Ascending aorta (tissue), 2 donors: Measurements from ENCODE around the gene RGS9. TPM values are rescaled to one million over a fixed set of nuclear protein-coding genes. Genes with fewer than 3 reads are reported as not detected.

Experiments used
- DNase-seq, 2 donors: peaks; one replicate each; pipeline ENCODE4 v3.0.0-alpha.2; 2019; ENCODE audit warnings: low spot score in 2 of 2
- H3K27ac ChIP-seq, 2 donors: fragments of 200-600 bp; sonication (generic); one replicate each; pipeline ENCODE4 v1.5.1; 2016 to 2017; ENCODE audit warnings: mild to moderate bottlenecking in 1 of 2
- H3K27me3 ChIP-seq: fragments of 200-600 bp; sonication (generic); one replicate; pipeline ENCODE4 v1.5.1; 2017
- H3K36me3 ChIP-seq, 2 donors: fragments of 200-600 bp; sonication (generic); one replicate each; pipeline ENCODE4 v1.5.1; 2016
- H3K4me1 ChIP-seq, 2 donors: fragments of 200-600 bp; sonication (generic); one replicate each; pipeline ENCODE4 v1.5.1; 2016 to 2017; ENCODE audit warnings: mild to moderate bottlenecking in 1 of 2
- H3K4me3 ChIP-seq, 2 donors: fragments of 200-600 bp; sonication (generic); one replicate each; pipeline ENCODE4 v1.5.1; 2016 to 2017; ENCODE audit warnings: mild to moderate bottlenecking in 1 of 2
- H3K9me3 ChIP-seq, 2 donors: fragments of 200-600 bp; sonication (generic); one replicate each; pipeline ENCODE4 v1.5.1; 2016
- CTCF ChIP-seq, 3 experiments: fragments of 200-600 bp in 2 of 3; fragments of 450-650 bp in 1 of 3; sonication (generic) in 2 of 3; IDR thresholded peaks; one replicate each; pipeline ENCODE4 v1.5.1; 2016 to 2019; ENCODE audit warnings: antibody characterized with exemption in 3 of 3, mild to moderate bottlenecking in 1 of 3, moderate library complexity in 1 of 3
- intact Hi-C: fragments of 100-400 bp; cut with DNase I; formaldehyde crosslinking; loops from one replicate; pipeline ENCODE4 v1.15.1; 2023
- total RNA-seq: library from RNA; depleted of rRNA; stranded (reverse); fragments of >200 nt; gene quantifications from one replicate; pipeline ENCODE4 v1.1.0, GENCODE V29; 2016

RGS9 gene
- total RNA-seq, 1 donor from 2014 or later: 0.21 TPM

GRCh38 chr17:65117384-65118035 lies 19.7 kb upstream of the RGS9 start:
- TF ChIP-seq CTCF (IDR thresholded peaks at IDR 0.05): no peak
- no peak for DNase-seq
- H3K27me3 ChIP-seq: no peaks in the 10 kb centered on the region
- no peak overlapping the region for H3K27ac ChIP-seq
- no peaks in the 10 kb centered on the region for H3K9me3 ChIP-seq
- H3K4me1 ChIP-seq: no peaks in the 10 kb centered on the region
- no peak overlapping the region for H3K4me3 ChIP-seq
- no peaks in the 10 kb centered on the region for H3K36me3 ChIP-seq
- intact Hi-C loops: no loop called here

- TF ChIP-seq CTCF (IDR thresholded peaks at IDR 0.05): no peak
- Histone ChIP-seq H3K4me1 (peaks cover 0 to 6% of the 10 kb centered on the region in 2 donors), H3K36me3 (no peaks in the 10 kb centered on the region), H3K9me3 (no peaks in the 10 kb centered on the region), H3K27ac (no peak overlapping the region), H3K4me3 (no peak overlapping the region), H3K27me3 (no peaks in the 10 kb centered on the region)
- intact Hi-C loops: no loop called here
- DNase-seq: no peak
Measured at GRCh38 chr17:65121368-65121767, 15.8 kb upstream of the RGS9 start.

GRCh38 chr17:65121916-65122806 lies 15.0 kb upstream of the RGS9 start:
- Histone ChIP-seq H3K4me3 (peak overlapping the region; percentile 69 to 70), H3K27ac (peak overlapping the region; percentile 86 to 89), H3K4me1 (peaks cover 0 to 6% of the 10 kb centered on the region in 2 donors), H3K27me3 (no peaks in the 10 kb centered on the region), H3K9me3 (no peaks in the 10 kb centered on the region), H3K36me3 (no peaks in the 10 kb centered on the region)
- no peak for TF ChIP-seq CTCF (IDR thresholded peaks at IDR 0.05)
- no peak for DNase-seq
- intact Hi-C loops: loop anchor here (2.0 kb wide), 2 partner anchors 15 kb away; partner anchors contain the start of gene RGS9

GRCh38 chr17:65122836-65123756 lies 14.1 kb upstream of the RGS9 start:
- Histone ChIP-seq H3K9me3 (no peaks in the 10 kb centered on the region), H3K4me3 (peak overlapping the region; percentile 69 to 70), H3K4me1 (peaks cover 0 to 6% of the 10 kb centered on the region in 2 donors), H3K27me3 (no peaks in the 10 kb centered on the region), H3K36me3 (no peaks in the 10 kb centered on the region), H3K27ac (peak overlapping the region; percentile 86 to 89)
- no peak for TF ChIP-seq CTCF (IDR thresholded peaks at IDR 0.05)
- peak; percentile 55 to 88 for DNase-seq
- intact Hi-C loops: loop anchor here (2.0 kb wide), 2 partner anchors 14 to 16 kb away; partner anchors contain the start of gene RGS9
